Stimulated activated CD8-positive, alpha-beta memory T cell treated with anti-CD3 and anti-CD28 coated beads, Interleukin-15, amount 100 ng/mL, for 1 hour (primary cell): ENCODE measurements around the gene DTL.

Experiments
- DNase-seq: peaks from one replicate; pipeline ENCODE4 v3.0.0-alpha.2; 2020; ENCODE audit warnings: low read depth

Gene DTL

DNA sequence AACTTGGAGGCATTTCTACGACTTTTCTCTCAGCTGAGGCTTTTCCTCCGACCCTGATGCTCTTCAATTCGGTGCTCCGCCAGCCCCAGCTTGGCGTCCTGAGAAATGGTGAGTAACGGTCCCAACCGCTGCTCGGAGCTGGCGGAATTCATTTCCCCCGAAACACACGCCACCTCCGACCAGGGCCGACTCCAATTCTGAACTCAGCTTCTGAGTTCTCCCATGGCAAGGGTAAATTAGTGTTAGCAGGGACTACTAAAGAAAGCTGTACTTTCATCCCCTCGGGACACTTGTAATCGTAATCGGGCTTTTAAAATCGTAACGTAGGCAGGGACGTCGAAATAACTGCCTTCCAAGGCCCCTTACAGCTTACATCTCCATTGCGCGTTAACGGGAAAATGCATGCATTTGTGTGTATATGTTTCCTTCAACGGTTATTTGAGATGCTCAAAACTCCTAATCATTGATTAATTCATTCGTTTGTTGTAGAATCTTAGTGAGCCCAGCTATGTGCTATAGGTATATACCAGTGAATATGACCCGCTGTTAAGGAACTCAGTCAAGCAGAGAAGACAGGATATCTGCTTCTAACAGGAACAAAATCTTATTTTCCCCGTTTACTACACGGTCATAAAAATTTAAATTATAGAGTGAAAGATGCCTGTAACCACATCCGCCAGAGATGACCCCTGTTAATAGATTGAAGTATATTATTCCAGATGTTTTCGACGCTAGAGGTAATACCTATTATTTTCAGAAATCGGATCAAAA lies 472 bp downstream of the DTL start:
- DNase-seq, result no peak

- no peak for DNase-seq
These were observed 2.4 kb downstream of the DTL start for GRCh38 chr1:212037900-212038299.

DNA sequence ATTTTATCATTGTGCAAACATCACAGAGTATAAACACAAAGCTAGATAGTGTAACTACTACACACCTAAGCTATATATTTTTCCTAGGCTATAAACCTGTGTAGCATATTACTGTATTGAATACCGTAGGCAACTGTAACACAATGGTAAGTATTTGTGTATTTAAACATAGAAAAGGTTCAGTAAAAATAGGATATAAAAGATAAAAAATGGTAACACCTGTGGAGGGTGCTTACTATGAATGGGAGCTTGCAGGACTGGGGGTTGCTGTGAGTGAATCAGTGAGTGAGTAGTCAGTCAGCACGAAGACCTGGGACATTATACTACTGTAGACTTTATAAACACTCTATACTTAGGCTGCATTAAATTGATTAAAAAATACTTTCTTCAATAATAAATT lies 4.1 kb downstream of the DTL start:
- no peak for DNase-seq

- no peak for DNase-seq
These were observed 5.3 kb downstream of the DTL start for GRCh38 chr1:212040629-212041412.

- no peak for DNase-seq
These were observed 6.9 kb downstream of the DTL start for GRCh38 chr1:212042436-212042835.

DNA sequence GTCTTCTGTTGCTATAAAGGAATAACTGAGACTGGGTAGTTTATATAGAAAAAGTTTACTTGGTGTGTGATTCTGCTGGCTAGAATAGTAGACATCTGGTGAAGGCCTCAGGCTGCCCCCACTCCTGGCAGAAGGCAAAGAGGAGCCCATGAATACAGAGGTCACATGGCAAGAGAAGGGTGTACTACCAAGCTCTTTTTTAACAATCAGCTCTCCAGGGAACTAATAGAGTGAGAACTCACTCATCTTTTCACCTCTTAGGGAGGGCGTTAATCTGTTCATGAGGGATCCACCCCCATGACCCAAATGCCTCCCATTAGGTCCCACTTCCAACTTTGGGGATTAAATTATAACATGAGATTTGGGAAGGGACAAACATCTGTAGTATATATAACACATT lies 9.3 kb downstream of the DTL start:
- DNase-seq, result no peak

DNA sequence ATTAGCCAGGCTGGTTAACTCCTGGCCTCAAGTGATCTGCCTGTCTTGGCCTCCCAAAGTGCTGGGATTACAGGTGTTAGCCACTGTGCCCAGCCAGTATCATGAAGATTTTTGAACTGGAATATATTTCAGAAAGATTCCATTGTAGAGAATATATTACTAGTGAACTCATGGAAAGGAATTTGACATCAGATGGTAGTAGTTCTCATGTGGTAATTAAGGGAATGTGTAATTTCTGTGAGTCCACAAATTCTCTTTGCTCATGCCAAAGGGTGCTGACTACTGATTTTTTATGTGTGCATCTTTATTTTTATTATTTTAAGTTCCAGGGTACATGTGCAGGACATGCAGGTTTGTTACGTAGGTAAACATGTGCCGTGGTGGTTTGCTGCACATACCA lies 10.4 kb downstream of the DTL start:
- no peak for DNase-seq

GRCh38 chr1:212053993-212054392 lies 18.4 kb downstream of the DTL start:
- no peak for DNase-seq

- no peak for DNase-seq
These were observed 19.8 kb downstream of the DTL start for GRCh38 chr1:212055333-212055732.

DNA sequence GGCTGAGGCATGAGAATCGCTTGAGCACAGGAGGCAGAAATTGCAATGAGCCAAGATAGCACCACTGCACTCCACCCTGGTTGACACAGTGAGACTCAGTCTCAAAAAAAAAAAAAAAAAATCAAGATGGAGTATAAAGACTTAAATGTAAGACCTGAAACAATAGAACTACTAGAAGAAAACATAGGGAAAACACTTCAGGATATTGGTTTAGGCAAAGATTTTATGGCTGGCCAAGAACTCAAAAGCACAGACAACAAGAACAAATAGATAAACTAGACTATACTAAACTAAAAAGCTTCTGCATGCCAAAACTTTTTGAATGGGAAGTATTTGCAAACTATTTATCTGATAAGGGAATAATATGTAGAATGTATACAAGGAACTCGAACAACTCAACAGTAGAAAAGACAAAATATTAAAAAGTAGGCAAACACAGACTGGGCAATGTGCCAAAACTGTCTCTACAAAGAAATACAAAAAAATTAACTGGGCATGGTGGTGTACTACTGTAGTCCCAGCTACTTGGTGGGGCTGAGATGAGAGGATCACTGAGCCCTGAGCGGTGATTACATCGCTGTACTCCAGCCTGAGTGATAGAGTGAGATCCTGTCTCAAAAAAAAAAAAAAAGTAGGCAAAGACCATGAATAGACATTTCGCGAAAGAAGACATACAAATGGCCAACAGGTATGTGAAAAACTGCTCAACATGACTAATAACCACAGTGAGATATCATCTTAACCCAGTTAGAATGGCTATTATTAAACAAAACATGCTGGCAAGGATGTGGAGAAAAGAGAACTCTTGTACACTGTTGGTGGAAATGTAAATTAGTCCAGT lies 25.3 kb downstream of the DTL start:
- DNase-seq, result no peak

DNA sequence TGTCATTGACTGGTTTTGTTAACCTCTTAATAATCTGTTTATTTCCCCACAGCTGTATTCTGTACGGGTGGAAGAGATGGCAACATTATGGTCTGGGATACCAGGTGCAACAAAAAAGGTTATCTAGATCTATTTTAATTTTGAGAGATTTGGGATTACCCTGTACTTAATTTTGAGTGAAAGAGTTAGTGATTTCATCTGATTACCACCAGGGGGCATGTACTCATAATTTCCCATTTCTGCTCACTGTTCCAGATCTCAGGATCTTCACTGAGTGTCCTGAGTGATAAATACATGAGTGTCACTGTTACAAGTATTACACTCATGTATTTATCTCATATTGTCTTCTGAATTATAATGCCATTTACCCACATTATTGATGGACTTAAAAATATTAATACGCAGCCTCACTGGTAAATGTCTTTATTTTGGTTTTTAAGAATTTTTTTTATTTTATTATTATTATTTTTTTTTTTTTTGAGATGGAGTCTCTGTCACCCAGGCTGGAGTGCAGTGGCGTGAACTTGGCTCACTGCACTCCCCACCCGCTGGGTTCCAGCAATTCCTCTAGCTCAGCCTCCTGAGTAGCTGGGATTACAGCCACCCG lies 27.4 kb downstream of the DTL start:
- DNase-seq, result no peak

DNA sequence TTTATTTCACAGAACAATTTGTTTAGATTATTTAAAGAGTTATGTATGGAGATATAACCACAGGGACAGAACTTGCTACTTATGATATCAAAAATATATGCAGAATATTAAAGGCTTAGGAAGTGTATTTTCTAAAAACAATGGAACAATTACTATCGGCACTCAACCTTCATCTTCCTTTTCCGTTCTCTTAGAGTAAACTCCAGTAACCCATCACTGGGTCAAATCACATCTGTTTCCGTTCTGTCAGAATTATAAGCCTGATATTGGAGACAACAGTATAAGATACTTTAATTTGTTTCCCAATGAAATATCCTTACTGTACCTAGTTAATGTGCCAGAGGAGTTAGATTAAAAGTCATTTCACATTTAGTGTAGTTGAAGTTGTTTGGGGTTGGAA lies 32.2 kb downstream of the DTL start:
- no peak for DNase-seq

- no peak for DNase-seq
These were observed 35.3 kb downstream of the DTL start for GRCh38 chr1:212070720-212071302.

DNA sequence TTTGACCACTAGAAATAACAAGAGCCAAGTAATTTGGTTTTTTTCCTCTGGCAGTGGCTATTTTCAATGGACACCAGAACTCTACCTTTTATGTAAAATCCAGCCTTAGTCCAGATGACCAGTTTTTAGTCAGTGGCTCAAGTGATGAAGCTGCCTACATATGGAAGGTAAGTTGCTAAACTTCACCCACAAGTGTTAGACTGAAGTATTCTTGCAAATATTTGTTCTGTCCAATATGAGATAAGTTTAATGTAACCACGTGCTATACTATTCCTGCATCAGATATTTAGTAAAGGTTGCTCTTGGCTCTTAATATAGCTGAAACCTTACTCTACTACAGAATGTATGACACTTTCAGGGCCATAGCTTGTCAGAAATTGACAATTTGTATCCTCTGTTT lies 36.5 kb downstream of the DTL start:
- no peak for DNase-seq

GRCh38 chr1:212073490-212073889 lies 37.9 kb downstream of the DTL start:
- DNase-seq, result no peak

DNA sequence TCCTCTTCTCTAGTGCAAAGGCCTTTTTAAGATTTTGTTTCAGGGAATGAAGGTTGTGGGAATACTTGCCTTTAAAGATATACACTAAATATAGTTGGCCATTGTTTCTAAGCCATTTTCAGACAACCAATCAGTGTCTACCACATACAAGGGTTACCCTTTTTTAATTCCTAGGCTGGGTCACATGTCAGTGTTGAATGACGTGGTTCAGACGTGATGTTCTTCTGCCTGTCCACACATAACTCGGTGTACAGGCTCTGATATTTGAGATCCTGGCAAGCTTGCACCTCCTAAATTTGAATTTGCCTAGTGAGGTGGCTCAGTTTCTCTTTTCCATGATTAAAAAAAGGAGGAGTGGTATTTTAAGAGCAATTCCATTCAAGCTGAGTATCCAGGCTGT lies 38.8 kb downstream of the DTL start:
- DNase-seq, result no peak

GRCh38 chr1:212074856-212075255 lies 39.3 kb downstream of the DTL start:
- DNase-seq, result no peak

GRCh38 chr1:212077028-212077427 lies 41.5 kb downstream of the DTL start:
- DNase-seq, result no peak

GRCh38 chr1:212078826-212079225 lies 43.3 kb downstream of the DTL start:
- no peak for DNase-seq

GRCh38 chr1:212082765-212083406 lies 47.3 kb downstream of the DTL start:
- DNase-seq, result no peak

GRCh38 chr1:212089560-212090163 lies 54.1 kb downstream of the DTL start:
- DNase-seq, result no peak
